ENCODE data around the gene LYSMD3. TPM values are rescaled to one million over a fixed set of nuclear protein-coding genes. Genes with fewer than 3 reads are reported as not detected.

Gene LYSMD3
- total and polyA plus RNA-seq, 9 of the 15 experiments (the other 6 are each of a cell fraction or from before 2014, with no cell fraction given) = 9.5 to 42.3 (median 20.7) TPM

DNA sequence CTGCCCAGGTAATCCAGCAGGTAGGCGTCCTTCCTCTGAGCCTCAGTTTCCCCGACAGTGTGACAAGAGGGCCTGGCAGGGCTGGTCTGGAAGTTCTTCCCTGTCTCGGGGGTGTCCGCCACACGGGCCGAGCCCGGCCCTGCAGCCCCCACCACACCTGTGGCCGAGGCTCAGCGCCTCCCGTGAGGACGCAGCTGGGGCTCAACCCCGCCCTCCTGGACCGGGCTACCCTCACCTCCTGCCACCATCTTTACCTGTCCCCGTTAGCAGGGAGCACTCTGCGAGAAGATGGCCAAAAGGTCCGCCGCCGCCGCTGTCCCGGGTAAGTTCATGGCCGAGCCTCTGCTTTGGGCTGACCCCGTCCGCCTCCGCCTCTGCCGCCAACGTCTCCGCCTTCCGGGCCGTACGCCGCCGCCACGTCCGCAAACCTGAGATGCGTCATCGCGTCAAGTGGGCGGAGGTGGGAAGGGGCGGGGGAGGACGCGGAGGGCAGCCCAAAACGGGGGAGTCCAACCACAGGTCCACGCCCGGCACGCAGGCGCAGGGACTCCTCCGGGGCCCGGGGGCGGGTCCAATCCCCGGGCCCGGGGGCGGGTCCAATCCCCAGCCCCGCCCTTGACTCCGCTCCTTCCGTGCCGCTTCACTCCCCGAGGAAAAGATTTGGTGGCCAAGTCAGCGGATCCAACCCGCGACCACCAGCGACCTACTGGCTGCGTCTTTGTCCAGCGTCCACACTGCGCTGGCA lies at the start of gene LYSMD3 (continued):
- TF ChIP-seq KLF6 (CRISPR knock-in tag; IDR thresholded peaks at IDR 0.05; ENCODE audit: borderline replicate concordance) = peak; percentile 79; the same call in 1 of the 2 replicates
- TF ChIP-seq GABPB2 (CRISPR knock-in tag; conservative IDR thresholded peaks at IDR 0.05) = no peak
- peak; percentile 68; the same call in 1 of the 2 replicates for TF ChIP-seq KAT7 (CRISPR knock-in tag; IDR thresholded peaks at IDR 0.05; ENCODE audit: borderline replicate concordance)
- no peak for TF ChIP-seq SRSF7 (optimal IDR thresholded peaks at IDR 0.05; ENCODE audit: low read depth, low read length)
- TF ChIP-seq HDAC2 (IDR thresholded peaks at IDR 0.05) = no peak
- TF ChIP-seq TARDBP (IDR thresholded peaks at IDR 0.05) = peak; percentile 56; the same call in 1 of the 2 replicates
- TF ChIP-seq SRF (CRISPR knock-in tag; IDR thresholded peaks at IDR 0.05) = peak in 1 of 2 experiments; percentile 81; a peak in 2 of 4 replicates
- TF ChIP-seq SMC3 (conservative IDR thresholded peaks at IDR 0.05; ENCODE audit: insufficient read depth, low read depth, low read length) = no peak
- TF ChIP-seq HSF4 (CRISPR knock-in tag; IDR thresholded peaks at IDR 0.05; ENCODE audit: borderline replicate concordance) = no peak
- peak; percentile 29; the same call in 1 of the 2 replicates for TF ChIP-seq RNF2 (IDR thresholded peaks at IDR 0.05)
- TF ChIP-seq, protein P1, sequence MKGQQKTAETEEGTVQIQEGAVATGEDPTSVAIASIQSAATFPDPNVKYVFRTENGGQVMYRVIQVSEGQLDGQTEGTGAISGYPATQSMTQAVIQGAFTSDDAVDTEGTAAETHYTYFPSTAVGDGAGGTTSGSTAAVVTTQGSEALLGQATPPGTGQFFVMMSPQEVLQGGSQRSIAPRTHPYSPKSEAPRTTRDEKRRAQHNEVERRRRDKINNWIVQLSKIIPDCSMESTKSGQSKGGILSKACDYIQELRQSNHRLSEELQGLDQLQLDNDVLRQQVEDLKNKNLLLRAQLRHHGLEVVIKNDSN (CRISPR knock-in tag; IDR thresholded peaks at IDR 0.05) = peak; percentile 38; the same call in 1 of the 2 replicates
- TF ChIP-seq ZNF263 (CRISPR knock-in tag; IDR thresholded peaks at IDR 0.05; ENCODE audit: borderline replicate concordance) = peak; percentile 72
- no peak for TF ChIP-seq NR4A1 (CRISPR knock-in tag; IDR thresholded peaks at IDR 0.05)
- 0 out of 2 replicates have a peak, but pooled peaks have one; percentile 29 for TF ChIP-seq NR4A1 (tag; IDR thresholded peaks at IDR 0.05)
- TF ChIP-seq PCBP1 (IDR thresholded peaks at IDR 0.05; ENCODE audit: low read depth, low read length, poor library complexity, severe bottlenecking) = peak; percentile 70
- TF ChIP-seq ZNF766 (CRISPR knock-in tag; conservative IDR thresholded peaks at IDR 0.05) = no peak
- TF ChIP-seq HDAC3 (IDR thresholded peaks at IDR 0.05; ENCODE audit: borderline replicate concordance, partially characterized antibody) = no peak
- TF ChIP-seq, protein P2, sequence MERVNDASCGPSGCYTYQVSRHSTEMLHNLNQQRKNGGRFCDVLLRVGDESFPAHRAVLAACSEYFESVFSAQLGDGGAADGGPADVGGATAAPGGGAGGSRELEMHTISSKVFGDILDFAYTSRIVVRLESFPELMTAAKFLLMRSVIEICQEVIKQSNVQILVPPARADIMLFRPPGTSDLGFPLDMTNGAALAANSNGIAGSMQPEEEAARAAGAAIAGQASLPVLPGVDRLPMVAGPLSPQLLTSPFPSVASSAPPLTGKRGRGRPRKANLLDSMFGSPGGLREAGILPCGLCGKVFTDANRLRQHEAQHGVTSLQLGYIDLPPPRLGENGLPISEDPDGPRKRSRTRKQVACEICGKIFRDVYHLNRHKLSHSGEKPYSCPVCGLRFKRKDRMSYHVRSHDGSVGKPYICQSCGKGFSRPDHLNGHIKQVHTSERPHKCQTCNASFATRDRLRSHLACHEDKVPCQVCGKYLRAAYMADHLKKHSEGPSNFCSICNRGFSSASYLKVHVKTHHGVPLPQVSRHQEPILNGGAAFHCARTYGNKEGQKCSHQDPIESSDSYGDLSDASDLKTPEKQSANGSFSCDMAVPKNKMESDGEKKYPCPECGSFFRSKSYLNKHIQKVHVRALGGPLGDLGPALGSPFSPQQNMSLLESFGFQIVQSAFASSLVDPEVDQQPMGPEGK (CRISPR knock-in tag; IDR thresholded peaks at IDR 0.05; ENCODE audit: borderline replicate concordance) = no peak
- peak; percentile 100 for TF ChIP-seq EGR1 (conservative IDR thresholded peaks at IDR 0.05)
- TF ChIP-seq, protein P3, sequence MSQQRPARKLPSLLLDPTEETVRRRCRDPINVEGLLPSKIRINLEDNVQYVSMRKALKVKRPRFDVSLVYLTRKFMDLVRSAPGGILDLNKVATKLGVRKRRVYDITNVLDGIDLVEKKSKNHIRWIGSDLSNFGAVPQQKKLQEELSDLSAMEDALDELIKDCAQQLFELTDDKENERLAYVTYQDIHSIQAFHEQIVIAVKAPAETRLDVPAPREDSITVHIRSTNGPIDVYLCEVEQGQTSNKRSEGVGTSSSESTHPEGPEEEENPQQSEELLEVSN (IDR thresholded peaks at IDR 0.05; ENCODE audit: borderline replicate concordance in 1 of 2, extremely low read depth in 1 of 2, insufficient read depth in 1 of 2, insufficient read length in 1 of 2, low read depth in 1 of 2, low read length in 1 of 2, poor library complexity in 1 of 2, severe bottlenecking in 1 of 2) = peak; percentile 39 to 49
- TF ChIP-seq SMAD4 (CRISPR knock-in tag; conservative IDR thresholded peaks at IDR 0.05) = peak; percentile 65

All from K562 (cell line).